Measurements from ENCODE around the gene ZNF503. TPM values are rescaled to one million over a fixed set of nuclear protein-coding genes. Genes with fewer than 3 reads are reported as not detected.

The ZNF503 gene
- total and polyA plus RNA-seq, 2 experiments from 2014 or later = 0.21 TPM; not detected in 1

DNA sequence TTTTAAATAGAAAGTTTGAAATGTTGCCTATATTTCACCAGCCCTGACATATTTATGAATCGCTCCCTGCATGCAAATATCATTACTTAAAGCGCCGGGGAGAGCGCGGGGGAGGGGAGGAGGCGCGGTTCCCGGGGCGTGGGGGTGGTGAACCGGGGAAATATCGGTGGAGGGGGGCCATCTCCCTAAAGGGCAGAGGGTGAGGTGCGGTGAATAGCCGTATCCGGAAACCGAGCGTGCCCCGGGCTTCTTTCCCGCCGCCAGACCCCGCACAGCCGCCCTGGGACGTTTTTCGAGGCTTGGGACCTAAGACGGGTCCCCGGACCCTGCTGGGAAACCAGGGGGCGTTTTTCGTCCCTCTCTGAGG lies 6.9 kb upstream of the ZNF503 start:
- peak overlapping the region; percentile 87 for H3K4me3 ChIP-seq
- no peaks in the 10 kb centered on the region for H3K79me2 ChIP-seq (replicated peaks; ENCODE audit: insufficient read depth)

More for the DNA sequence above, 6.9 kb upstream of the ZNF503 start:
- peak overlapping the region; percentile 85 for H3K4me2 ChIP-seq
- H3K27me3 ChIP-seq (ENCODE audit: insufficient read depth) = peaks cover 99% of the 10 kb centered on the region
- no peak overlapping the region; the same call in 1 of the 2 replicates for H2AFZ ChIP-seq
- H3K27ac ChIP-seq (ENCODE audit: low read depth) = no peak overlapping the region
- Mint-ChIP-seq H3K4me3 (peak overlapping the region; percentile 77), H3K36me3 (ENCODE audit: low read depth) (no peaks in the 10 kb centered on the region; the same call in 2 of the 3 replicates), H3K27ac (no peak overlapping the region), H3K4me1 (peaks cover 41% of the 10 kb centered on the region), H3K27me3 (ENCODE audit: insufficient read depth, low read depth, poor library complexity) (peaks cover 93% of the 10 kb centered on the region), H3K9me3 (peaks cover 3% of the 10 kb centered on the region; the same call in 2 of the 3 replicates)
- no peaks in the 10 kb centered on the region for H3K9me2 ChIP-seq (ENCODE audit: insufficient read depth)
- ATAC-seq (no peak), DNase-seq (ENCODE audit: low spot score) (no peak)
- TF ChIP-seq ZNF114 (CRISPR knock-in tag; IDR thresholded peaks at IDR 0.05) = no peak
- TF ChIP-seq EZH2 (IDR thresholded peaks at IDR 0.05; ENCODE audit: low read depth, unreplicated experiment) = peak; percentile 64
- TF ChIP-seq, protein P1, sequence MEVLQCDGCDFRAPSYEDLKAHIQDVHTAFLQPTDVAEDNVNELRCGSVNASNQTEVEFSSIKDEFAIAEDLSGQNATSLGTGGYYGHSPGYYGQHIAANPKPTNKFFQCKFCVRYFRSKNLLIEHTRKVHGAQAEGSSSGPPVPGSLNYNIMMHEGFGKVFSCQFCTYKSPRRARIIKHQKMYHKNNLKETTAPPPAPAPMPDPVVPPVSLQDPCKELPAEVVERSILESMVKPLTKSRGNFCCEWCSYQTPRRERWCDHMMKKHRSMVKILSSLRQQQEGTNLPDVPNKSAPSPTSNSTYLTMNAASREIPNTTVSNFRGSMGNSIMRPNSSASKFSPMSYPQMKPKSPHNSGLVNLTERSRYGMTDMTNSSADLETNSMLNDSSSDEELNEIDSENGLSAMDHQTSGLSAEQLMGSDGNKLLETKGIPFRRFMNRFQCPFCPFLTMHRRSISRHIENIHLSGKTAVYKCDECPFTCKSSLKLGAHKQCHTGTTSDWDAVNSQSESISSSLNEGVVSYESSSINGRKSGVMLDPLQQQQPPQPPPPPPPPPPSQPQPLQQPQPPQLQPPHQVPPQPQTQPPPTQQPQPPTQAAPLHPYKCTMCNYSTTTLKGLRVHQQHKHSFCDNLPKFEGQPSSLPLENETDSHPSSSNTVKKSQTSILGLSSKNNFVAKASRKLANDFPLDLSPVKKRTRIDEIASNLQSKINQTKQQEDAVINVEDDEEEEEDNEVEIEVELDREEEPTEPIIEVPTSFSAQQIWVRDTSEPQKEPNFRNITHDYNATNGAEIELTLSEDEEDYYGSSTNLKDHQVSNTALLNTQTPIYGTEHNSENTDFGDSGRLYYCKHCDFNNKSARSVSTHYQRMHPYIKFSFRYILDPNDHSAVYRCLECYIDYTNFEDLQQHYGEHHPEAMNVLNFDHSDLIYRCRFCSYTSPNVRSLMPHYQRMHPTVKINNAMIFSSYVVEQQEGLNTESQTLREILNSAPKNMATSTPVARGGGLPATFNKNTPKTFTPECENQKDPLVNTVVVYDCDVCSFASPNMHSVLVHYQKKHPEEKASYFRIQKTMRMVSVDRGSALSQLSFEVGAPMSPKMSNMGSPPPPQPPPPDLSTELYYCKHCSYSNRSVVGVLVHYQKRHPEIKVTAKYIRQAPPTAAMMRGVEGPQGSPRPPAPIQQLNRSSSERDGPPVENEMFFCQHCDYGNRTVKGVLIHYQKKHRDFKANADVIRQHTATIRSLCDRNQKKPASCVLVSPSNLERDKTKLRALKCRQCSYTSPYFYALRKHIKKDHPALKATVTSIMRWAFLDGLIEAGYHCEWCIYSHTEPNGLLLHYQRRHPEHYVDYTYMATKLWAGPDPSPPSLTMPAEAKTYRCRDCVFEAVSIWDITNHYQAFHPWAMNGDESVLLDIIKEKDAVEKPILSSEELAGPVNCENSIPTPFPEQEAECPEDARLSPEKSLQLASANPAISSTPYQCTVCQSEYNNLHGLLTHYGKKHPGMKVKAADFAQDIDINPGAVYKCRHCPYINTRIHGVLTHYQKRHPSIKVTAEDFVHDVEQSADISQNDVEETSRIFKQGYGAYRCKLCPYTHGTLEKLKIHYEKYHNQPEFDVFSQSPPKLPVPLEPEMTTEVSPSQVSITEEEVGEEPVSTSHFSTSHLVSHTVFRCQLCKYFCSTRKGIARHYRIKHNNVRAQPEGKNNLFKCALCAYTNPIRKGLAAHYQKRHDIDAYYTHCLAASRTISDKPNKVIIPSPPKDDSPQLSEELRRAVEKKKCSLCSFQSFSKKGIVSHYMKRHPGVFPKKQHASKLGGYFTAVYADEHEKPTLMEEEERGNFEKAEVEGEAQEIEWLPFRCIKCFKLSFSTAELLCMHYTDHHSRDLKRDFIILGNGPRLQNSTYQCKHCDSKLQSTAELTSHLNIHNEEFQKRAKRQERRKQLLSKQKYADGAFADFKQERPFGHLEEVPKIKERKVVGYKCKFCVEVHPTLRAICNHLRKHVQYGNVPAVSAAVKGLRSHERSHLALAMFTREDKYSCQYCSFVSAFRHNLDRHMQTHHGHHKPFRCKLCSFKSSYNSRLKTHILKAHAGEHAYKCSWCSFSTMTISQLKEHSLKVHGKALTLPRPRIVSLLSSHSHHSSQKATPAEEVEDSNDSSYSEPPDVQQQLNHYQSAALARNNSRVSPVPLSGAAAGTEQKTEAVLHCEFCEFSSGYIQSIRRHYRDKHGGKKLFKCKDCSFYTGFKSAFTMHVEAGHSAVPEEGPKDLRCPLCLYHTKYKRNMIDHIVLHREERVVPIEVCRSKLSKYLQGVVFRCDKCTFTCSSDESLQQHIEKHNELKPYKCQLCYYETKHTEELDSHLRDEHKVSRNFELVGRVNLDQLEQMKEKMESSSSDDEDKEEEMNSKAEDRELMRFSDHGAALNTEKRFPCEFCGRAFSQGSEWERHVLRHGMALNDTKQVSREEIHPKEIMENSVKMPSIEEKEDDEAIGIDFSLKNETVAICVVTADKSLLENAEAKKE (CRISPR knock-in tag; IDR thresholded peaks at IDR 0.05) = no peak
- H4K20me1 ChIP-seq (replicated peaks; ENCODE audit: insufficient read depth) = peaks cover 21% of the 10 kb centered on the region
- H3K36me3 ChIP-seq (ENCODE audit: insufficient read depth) = no peaks in the 10 kb centered on the region
- H3K4me1 ChIP-seq (ENCODE audit: insufficient read depth) = peaks cover 58% of the 10 kb centered on the region
- peaks cover 18% of the 10 kb centered on the region for H3F3A ChIP-seq (replicated peaks; ENCODE audit: low read depth)
